Mesothelial cell of epicardium (in vitro differentiated cells): ENCODE data around the gene BNC2. TPM values are rescaled to one million over a fixed set of nuclear protein-coding genes. Genes with fewer than 3 reads are reported as not detected.

Experiments
- DNase-seq, 2 experiments: peaks; one replicate each; pipeline ENCODE4 v3.0.0; 2021; ENCODE audit warnings: low spot score in 2 of 2; ENCODE audit not compliant: unreplicated experiment in 2 of 2
- H3K27ac Mint-ChIP-seq: 2 replicates; pipeline ENCODE4 v1.8.0; 2021; ENCODE audit warnings: mixed read lengths
- H3K27me3 Mint-ChIP-seq: 2 replicates; pipeline ENCODE4 v1.8.0; 2021; ENCODE audit warnings: low read depth, mixed read lengths
- H3K36me3 Mint-ChIP-seq: 2 replicates; pipeline ENCODE4 v1.8.0; 2021; ENCODE audit warnings: mixed read lengths
- H3K4me1 Mint-ChIP-seq: 2 replicates; pipeline ENCODE4 v1.8.0; 2021; ENCODE audit warnings: mixed read lengths
- H3K4me3 Mint-ChIP-seq: 2 replicates; pipeline ENCODE4 v1.8.0; 2021; ENCODE audit warnings: mild to moderate bottlenecking, moderate library complexity, mixed read lengths
- H3K9me3 Mint-ChIP-seq: 2 replicates; pipeline ENCODE4 v1.8.0; 2021; ENCODE audit warnings: mixed read lengths
- total RNA-seq: library from RNA; stranded (reverse); gene quantifications from 3 replicates; pipeline ENCODE4 v1.2.1, GENCODE V29; 2021
- TF ChIP-seq, protein P1 (sequence below): fragments of 200-600 bp; sonication (generic); IDR thresholded peaks from one replicate; pipeline ENCODE4 v1.5.0; 2021; ENCODE audit warnings: antibody characterized with exemption; ENCODE audit not compliant: unreplicated experiment

BNC2 gene
- total RNA-seq, 1 donor from 2014 or later = 45.1 TPM

DNA sequence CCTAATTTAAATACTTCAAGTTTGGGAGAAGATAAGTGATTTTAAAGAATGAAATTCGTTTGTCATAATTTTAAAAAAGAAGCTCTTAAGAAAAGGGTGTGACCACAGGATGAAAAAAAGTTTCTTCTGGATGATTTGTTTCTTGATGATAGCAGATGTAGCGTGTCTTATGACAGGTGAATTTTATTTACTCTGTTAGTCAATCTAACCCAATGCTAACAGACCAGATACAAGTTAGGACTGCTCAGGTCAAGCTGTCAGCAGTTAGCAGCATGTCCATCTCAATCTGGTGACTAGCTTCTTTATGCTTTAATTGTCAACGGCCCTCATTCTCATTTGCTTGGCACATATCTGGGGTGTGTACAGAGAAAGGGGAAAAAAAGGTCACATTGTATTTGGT lies 456.0 kb downstream of the BNC2 start:
- Mint-ChIP-seq H3K27me3 (no peaks in the 10 kb centered on the region), H3K36me3 (peaks cover 2% of the 10 kb centered on the region), H3K4me3 (no peak overlapping the region), H3K4me1 (peaks cover 16% of the 10 kb centered on the region), H3K9me3 (no peaks in the 10 kb centered on the region), H3K27ac (no peak overlapping the region)
- no peak for DNase-seq
- TF ChIP-seq, protein P1, sequence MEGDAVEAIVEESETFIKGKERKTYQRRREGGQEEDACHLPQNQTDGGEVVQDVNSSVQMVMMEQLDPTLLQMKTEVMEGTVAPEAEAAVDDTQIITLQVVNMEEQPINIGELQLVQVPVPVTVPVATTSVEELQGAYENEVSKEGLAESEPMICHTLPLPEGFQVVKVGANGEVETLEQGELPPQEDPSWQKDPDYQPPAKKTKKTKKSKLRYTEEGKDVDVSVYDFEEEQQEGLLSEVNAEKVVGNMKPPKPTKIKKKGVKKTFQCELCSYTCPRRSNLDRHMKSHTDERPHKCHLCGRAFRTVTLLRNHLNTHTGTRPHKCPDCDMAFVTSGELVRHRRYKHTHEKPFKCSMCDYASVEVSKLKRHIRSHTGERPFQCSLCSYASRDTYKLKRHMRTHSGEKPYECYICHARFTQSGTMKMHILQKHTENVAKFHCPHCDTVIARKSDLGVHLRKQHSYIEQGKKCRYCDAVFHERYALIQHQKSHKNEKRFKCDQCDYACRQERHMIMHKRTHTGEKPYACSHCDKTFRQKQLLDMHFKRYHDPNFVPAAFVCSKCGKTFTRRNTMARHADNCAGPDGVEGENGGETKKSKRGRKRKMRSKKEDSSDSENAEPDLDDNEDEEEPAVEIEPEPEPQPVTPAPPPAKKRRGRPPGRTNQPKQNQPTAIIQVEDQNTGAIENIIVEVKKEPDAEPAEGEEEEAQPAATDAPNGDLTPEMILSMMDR = no peak

DNA sequence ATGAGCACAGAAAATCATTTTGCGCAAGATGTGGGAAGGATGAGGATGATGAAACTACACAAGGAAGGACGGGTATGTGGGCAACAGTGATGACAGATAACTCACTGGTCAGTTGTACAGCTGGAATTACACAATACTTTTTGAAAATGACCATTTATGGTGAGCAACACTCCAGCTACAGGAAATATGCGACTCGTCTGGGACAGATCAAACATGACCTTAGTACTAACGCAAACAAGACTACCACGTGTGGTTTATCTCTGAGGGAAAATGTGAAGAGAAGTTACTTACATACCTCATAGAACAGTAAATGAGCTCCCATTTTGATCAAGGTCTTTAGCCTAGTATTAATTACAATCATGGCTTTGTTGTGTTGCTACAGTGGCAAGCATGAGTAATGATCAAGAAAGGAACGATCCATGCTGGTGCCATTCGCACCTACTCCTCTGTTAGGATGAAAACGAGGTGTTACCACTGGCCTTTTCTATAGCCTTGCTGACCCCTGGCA lies 456.9 kb downstream of the BNC2 start:
- no peak overlapping the region for H3K4me3 Mint-ChIP-seq
- H3K9me3 Mint-ChIP-seq = no peaks in the 10 kb centered on the region
- H3K36me3 Mint-ChIP-seq = peaks cover 2% of the 10 kb centered on the region
- no peak for DNase-seq
- H3K27ac Mint-ChIP-seq = no peak overlapping the region
- H3K4me1 Mint-ChIP-seq = peaks cover 16% of the 10 kb centered on the region
- H3K27me3 Mint-ChIP-seq = peaks cover 2% of the 10 kb centered on the region
- TF ChIP-seq, protein P1 = no peak

DNA sequence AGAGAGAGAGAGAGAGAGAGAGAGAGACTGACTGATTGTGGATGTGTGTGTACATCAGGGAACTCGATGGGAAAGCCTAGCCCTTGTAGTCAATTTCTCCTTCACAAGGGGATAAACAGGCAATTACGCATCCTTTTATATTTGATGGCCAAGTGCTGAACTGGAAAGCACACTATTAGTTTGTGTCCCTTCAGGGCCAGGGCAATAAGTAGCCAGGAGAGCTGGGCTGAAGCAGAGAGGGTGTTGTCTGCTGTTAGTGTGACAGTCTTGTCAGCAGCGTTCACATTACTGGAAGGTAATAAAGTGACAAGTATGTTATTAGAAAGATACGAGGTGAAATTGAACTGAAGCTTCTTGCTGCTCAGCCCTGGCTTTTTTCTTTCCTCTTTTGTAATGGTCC lies 457.7 kb downstream of the BNC2 start:
- H3K27ac Mint-ChIP-seq = no peak overlapping the region
- TF ChIP-seq, protein P1 = no peak
- no peak overlapping the region for H3K4me3 Mint-ChIP-seq
- H3K9me3 Mint-ChIP-seq = no peaks in the 10 kb centered on the region
- peaks cover 2% of the 10 kb centered on the region for H3K36me3 Mint-ChIP-seq
- H3K27me3 Mint-ChIP-seq = peaks cover 2% of the 10 kb centered on the region
- no peak for DNase-seq
- H3K4me1 Mint-ChIP-seq = peaks cover 16% of the 10 kb centered on the region

DNA sequence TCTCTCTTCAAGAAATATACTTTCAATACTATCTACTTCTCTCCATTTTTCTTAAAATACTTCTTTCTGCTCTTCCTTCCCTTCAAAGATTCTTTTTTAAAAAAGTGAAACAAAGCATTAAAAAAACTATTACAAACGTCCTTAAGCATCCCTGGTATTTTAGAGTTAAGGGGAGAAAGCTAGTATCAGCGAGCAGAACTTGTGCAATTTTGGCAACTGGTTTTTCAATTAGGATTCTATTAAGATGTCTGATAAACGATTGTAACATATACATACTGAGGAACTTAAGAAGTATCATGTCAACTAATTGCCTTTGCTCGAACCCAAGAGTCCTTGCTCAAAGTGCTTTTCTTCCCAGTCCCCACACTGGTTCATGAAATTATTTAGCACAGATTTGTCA lies 459.2 kb downstream of the BNC2 start:
- Mint-ChIP-seq H3K36me3 (peaks cover 2% of the 10 kb centered on the region), H3K9me3 (no peaks in the 10 kb centered on the region), H3K27ac (no peak overlapping the region), H3K4me1 (peaks cover 17% of the 10 kb centered on the region), H3K4me3 (no peak overlapping the region), H3K27me3 (peaks cover 2% of the 10 kb centered on the region)
- TF ChIP-seq, protein P1 = no peak
- no peak for DNase-seq

DNA sequence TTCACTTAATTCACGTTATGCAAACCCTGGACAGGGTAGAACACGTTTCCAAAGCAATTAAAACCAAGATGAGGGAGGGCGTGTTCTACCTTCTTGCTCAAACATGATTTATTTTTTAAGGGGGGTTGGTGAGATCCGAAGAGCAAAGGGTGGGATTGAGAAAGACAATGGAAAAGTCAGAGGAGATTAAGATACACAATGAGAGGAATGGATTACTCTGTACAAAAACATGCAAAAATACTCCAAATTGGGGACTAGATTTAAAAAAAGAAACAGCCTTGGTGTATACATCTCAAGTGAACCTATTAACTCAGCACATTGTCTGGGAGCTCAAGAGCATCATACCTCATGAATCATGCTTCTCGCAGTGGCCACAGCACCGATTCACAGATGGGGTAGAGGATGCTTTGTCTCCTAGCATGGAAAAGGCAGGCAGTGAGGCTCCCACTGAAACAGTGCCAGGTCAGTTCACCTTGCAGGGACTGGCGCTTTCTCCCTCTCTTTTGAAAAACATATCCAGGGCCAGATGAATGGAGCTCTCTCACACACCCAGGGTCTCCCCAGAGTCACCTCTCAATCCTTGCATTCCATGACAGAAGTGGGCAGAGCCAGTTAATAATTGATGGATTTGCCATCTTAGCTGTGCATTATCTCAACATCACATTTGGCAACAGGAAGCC lies 459.7 kb downstream of the BNC2 start:
- TF ChIP-seq, protein P1 = no peak
- DNase-seq = no peak
- Mint-ChIP-seq H3K4me3 (no peak overlapping the region), H3K27ac (no peak overlapping the region), H3K36me3 (peaks cover 2% of the 10 kb centered on the region), H3K27me3 (peaks cover 2% of the 10 kb centered on the region), H3K4me1 (peaks cover 23% of the 10 kb centered on the region), H3K9me3 (no peaks in the 10 kb centered on the region)
